Smooth muscle cell of bladder (primary cell): Measurements from ENCODE around the gene CDH15. TPM values are rescaled to one million over a fixed set of nuclear protein-coding genes. Genes with fewer than 3 reads are reported as not detected.

Experiments
- total RNA-seq: library from RNA; depleted of rRNA; stranded (reverse); fragments of >200 nt; gene quantifications from 2 replicates; pipeline ENCODE4 v1.2.3, GENCODE V29; 2014

Gene CDH15
- 0.28 and 0.65 TPM in 2 replicates for total RNA-seq

GRCh38 chr16:89171216-89172170 is at the start of gene CDH15:
Gene CDH15, plus strand, starts transcription at chr16:89171748. Its CDS starts 84 bp downstream, at chr16:89171832.

GRCh38 chr16:89200124-89200849 is 28.7 kb downstream of the CDH15 start, which contains the start of gene SLC22A31:
Gene SLC22A31, minus strand, starts transcription at chr16:89200537. Its CDS starts 36 bp downstream, at chr16:89200501.

GRCh38 chr16:89217388-89218191 is 46.0 kb downstream of the CDH15 start, which contains the start of gene ZNF778:
Gene ZNF778, plus strand, starts transcription at chr16:89217703. Its CDS starts 3,425 bp downstream, at chr16:89221128.

Other genes with a start within 250 kb of the CDH15 start
- gene CBFA2T3, start 194.5 kb upstream of the CDH15 start, total RNA-seq = not detected in 2 replicates
- 19.3 and 24.7 TPM in 2 replicates for gene ACSF3, start 77.9 kb upstream of the CDH15 start, total RNA-seq
- 0.28 and 1.0 TPM in 2 replicates for gene SLC22A31, start 28.8 kb downstream of the CDH15 start, total RNA-seq
- 5.5 and 8.5 TPM in 2 replicates for gene ZNF778, start 46.0 kb downstream of the CDH15 start, total RNA-seq